Stimulated activated effector memory CD8-positive, alpha-beta T cell treated with anti-CD3 and anti-CD28 coated beads, Interleukin-12 subunit alpha, Interleukin-12 subunit beta, amount 100 ng/mL, for 72 hours (primary cell): ENCODE measurements around the gene SERPINA3.

ENCODE experiments used
- ATAC-seq: fragments of 150-1000 bp; cut with Tn5 transposase; 2 replicates; pipeline ENCODE4 v1.10.0; 2021
- DNase-seq, 2 donors: peaks; one replicate each; pipeline ENCODE4 v3.0.0; 2021 to 2022; ENCODE audit warnings: low spot score in 2 of 2
- H3K27ac Mint-ChIP-seq: one replicate; pipeline ENCODE4 v1.8.0; 2022; ENCODE audit warnings: mild to moderate bottlenecking, mixed read lengths
- H3K36me3 Mint-ChIP-seq: one replicate; pipeline ENCODE4 v1.8.0; 2022; ENCODE audit warnings: mild to moderate bottlenecking, mixed read lengths
- H3K4me1 Mint-ChIP-seq: one replicate; pipeline ENCODE4 v1.8.0; 2022; ENCODE audit warnings: mixed read lengths
- H3K4me3 Mint-ChIP-seq: one replicate; pipeline ENCODE4 v1.8.0; 2022; ENCODE audit warnings: mild to moderate bottlenecking, mixed read lengths
- H3K9me3 Mint-ChIP-seq: one replicate; pipeline ENCODE4 v1.8.0; 2022; ENCODE audit warnings: mixed read lengths

Gene SERPINA3

GRCh38 chr14:94578712-94579111 lies 33.5 kb upstream of the SERPINA3 start:
- Mint-ChIP-seq H3K27ac (no peak overlapping the region), H3K4me1 (no peaks in the 10 kb centered on the region), H3K36me3 (no peaks in the 10 kb centered on the region), H3K9me3 (no peaks in the 10 kb centered on the region), H3K4me3 (no peak overlapping the region)
- DNase-seq: no peak
- ATAC-seq: no peak

- Mint-ChIP-seq H3K27ac (no peak within 1 kb of the TSS), H3K4me1 (no peaks in the 10 kb centered on the region), H3K9me3 (no peaks in the 10 kb centered on the region), H3K36me3 (no peaks in the 10 kb centered on the region), H3K4me3 (no peak within 1 kb of the TSS)
- no peak for ATAC-seq
- DNase-seq: no peak
Measured at GRCh38 chr14:94581127-94581999, 30.8 kb upstream of the SERPINA3 start, which contains the start of gene SERPINA5. TSS of gene SERPINA5 (plus strand) at chr14:94581426. CDS start at chr14:94587363, 5,937 bp downstream.

GRCh38 chr14:94582199-94582750 lies 29.9 kb upstream of the SERPINA3 start:
- Mint-ChIP-seq H3K27ac (no peak overlapping the region), H3K4me3 (no peak overlapping the region), H3K9me3 (no peaks in the 10 kb centered on the region), H3K36me3 (no peaks in the 10 kb centered on the region), H3K4me1 (no peaks in the 10 kb centered on the region)
- DNase-seq (no peak), ATAC-seq (no peak)

- DNase-seq (no peak), ATAC-seq (no peak)
- H3K9me3 Mint-ChIP-seq: no peaks in the 10 kb centered on the region
- no peaks in the 10 kb centered on the region for H3K36me3 Mint-ChIP-seq
- H3K4me1 Mint-ChIP-seq: no peaks in the 10 kb centered on the region
- no peak overlapping the region for H3K27ac Mint-ChIP-seq
- no peak overlapping the region for H3K4me3 Mint-ChIP-seq
Measured at GRCh38 chr14:94582851-94583250, 29.3 kb upstream of the SERPINA3 start.

GRCh38 chr14:94583557-94583956 lies 28.6 kb upstream of the SERPINA3 start:
- DNase-seq: no peak
- H3K36me3 Mint-ChIP-seq: no peaks in the 10 kb centered on the region
- H3K4me3 Mint-ChIP-seq: no peak overlapping the region
- no peak overlapping the region for H3K27ac Mint-ChIP-seq
- H3K9me3 Mint-ChIP-seq: no peaks in the 10 kb centered on the region
- ATAC-seq: no peak
- no peaks in the 10 kb centered on the region for H3K4me1 Mint-ChIP-seq

GRCh38 chr14:94584591-94585280 lies 27.5 kb upstream of the SERPINA3 start:
- Mint-ChIP-seq H3K4me3 (no peak overlapping the region), H3K9me3 (no peaks in the 10 kb centered on the region)

GRCh38 chr14:94586635-94587034 lies 25.6 kb upstream of the SERPINA3 start:
- Mint-ChIP-seq H3K27ac (no peak overlapping the region), H3K9me3 (peaks cover 5% of the 10 kb centered on the region), H3K4me1 (no peaks in the 10 kb centered on the region), H3K4me3 (no peak overlapping the region), H3K36me3 (no peaks in the 10 kb centered on the region)
- ATAC-seq: no peak
- DNase-seq: no peak

More at GRCh38 chr14:94584591-94585280, 27.5 kb upstream of the SERPINA3 start:
- Mint-ChIP-seq H3K27ac (no peak overlapping the region), H3K36me3 (no peaks in the 10 kb centered on the region), H3K4me1 (no peaks in the 10 kb centered on the region)
- no peak for DNase-seq
- ATAC-seq: no peak

- Mint-ChIP-seq H3K27ac (no peak overlapping the region), H3K36me3 (no peaks in the 10 kb centered on the region)
- ATAC-seq: no peak
Measured at GRCh38 chr14:94588311-94588710, 23.9 kb upstream of the SERPINA3 start.

GRCh38 chr14:94591073-94591472 lies 21.1 kb upstream of the SERPINA3 start:
- Mint-ChIP-seq H3K4me3 (no peak overlapping the region), H3K36me3 (no peaks in the 10 kb centered on the region), H3K27ac (no peak overlapping the region), H3K4me1 (no peaks in the 10 kb centered on the region), H3K9me3 (peaks cover 5% of the 10 kb centered on the region)
- ATAC-seq (no peak), DNase-seq (no peak)

More at GRCh38 chr14:94588311-94588710, 23.9 kb upstream of the SERPINA3 start:
- Mint-ChIP-seq H3K4me1 (no peaks in the 10 kb centered on the region), H3K9me3 (peaks cover 5% of the 10 kb centered on the region), H3K4me3 (no peak overlapping the region)
- DNase-seq: no peak

GRCh38 chr14:94591871-94592270 lies 20.3 kb upstream of the SERPINA3 start:
- ATAC-seq (no peak), DNase-seq (no peak)
- Mint-ChIP-seq H3K9me3 (peaks cover 5% of the 10 kb centered on the region), H3K36me3 (no peaks in the 10 kb centered on the region), H3K4me1 (no peaks in the 10 kb centered on the region), H3K27ac (no peak overlapping the region), H3K4me3 (no peak overlapping the region)

- DNase-seq (no peak), ATAC-seq (no peak)
- no peaks in the 10 kb centered on the region for H3K4me1 Mint-ChIP-seq
- H3K36me3 Mint-ChIP-seq: no peaks in the 10 kb centered on the region
- H3K4me3 Mint-ChIP-seq: no peak overlapping the region
- no peak overlapping the region for H3K27ac Mint-ChIP-seq
- peaks cover 5% of the 10 kb centered on the region for H3K9me3 Mint-ChIP-seq
Measured at GRCh38 chr14:94592457-94592856, 19.7 kb upstream of the SERPINA3 start.

- DNase-seq (no peak), ATAC-seq (no peak)
- Mint-ChIP-seq H3K27ac (no peak overlapping the region), H3K4me3 (no peak overlapping the region), H3K36me3 (no peaks in the 10 kb centered on the region), H3K4me1 (no peaks in the 10 kb centered on the region), H3K9me3 (peaks cover 5% of the 10 kb centered on the region)
Measured at GRCh38 chr14:94593376-94593748, 18.8 kb upstream of the SERPINA3 start.

- no peaks in the 10 kb centered on the region for H3K4me1 Mint-ChIP-seq
- ATAC-seq: no peak
- no peak for DNase-seq
- H3K4me3 Mint-ChIP-seq: no peak overlapping the region
- no peak overlapping the region for H3K27ac Mint-ChIP-seq
- peaks cover 5% of the 10 kb centered on the region for H3K9me3 Mint-ChIP-seq
- no peaks in the 10 kb centered on the region for H3K36me3 Mint-ChIP-seq
Measured at GRCh38 chr14:94593749-94594431, 18.3 kb upstream of the SERPINA3 start.

GRCh38 chr14:94594441-94594840 lies 17.8 kb upstream of the SERPINA3 start:
- Mint-ChIP-seq H3K4me3 (no peak overlapping the region), H3K36me3 (no peaks in the 10 kb centered on the region), H3K4me1 (no peaks in the 10 kb centered on the region), H3K9me3 (peaks cover 5% of the 10 kb centered on the region), H3K27ac (no peak overlapping the region)
- no peak for DNase-seq
- no peak for ATAC-seq

GRCh38 chr14:94595912-94596311 lies 16.3 kb upstream of the SERPINA3 start:
- peaks cover 5% of the 10 kb centered on the region for H3K9me3 Mint-ChIP-seq
- H3K27ac Mint-ChIP-seq: no peak overlapping the region
- no peak overlapping the region for H3K4me3 Mint-ChIP-seq
- H3K36me3 Mint-ChIP-seq: no peaks in the 10 kb centered on the region
- no peaks in the 10 kb centered on the region for H3K4me1 Mint-ChIP-seq
- DNase-seq (no peak), ATAC-seq (no peak)
